Lung (tissue), 5 donors: ENCODE measurements around the gene ZNF410. TPM values are rescaled to one million over a fixed set of nuclear protein-coding genes. Genes with fewer than 3 reads are reported as not detected.

Experiments used
- polyA plus RNA-seq, 2 donors: library from polyadenylated mRNA; stranded (reverse); fragments of 200-250 nt; gene quantifications; one replicate each; pipeline ENCODE4 v1.2.1, GENCODE V29; 2013
- small RNA-seq: library from RNA; depleted of rRNA; stranded (forward); fragments of <200 nt; gene quantifications from one replicate; pipeline ENCODE3, GENCODE V24; 2014; ENCODE audit warnings: low replicate concordance
- total RNA-seq, 2 donors: library from RNA; depleted of rRNA in 1 of 2; stranded (reverse); fragments of >200 nt in 1 of 2; gene quantifications; one replicate each; pipeline ENCODE4 v1.2.1, GENCODE V29; 2014 to 2021
- donor health status: Bipolar disorder and iron deficiency.
- donor health status: healthy.
- donor health status: DM: yes; HTN: yes; CAD: no.

ZNF410 gene
- total and polyA plus RNA-seq, 4 donors, result 31.5 to 76.1 (median 35.4) TPM

Small RNAs within 50 kb of the gene (small RNA-seq; reads per million reads assigned to genes)
- gene AC005520.4, result not detected
- gene RF00019, result not detected

Other genes with a start within 250 kb of the ZNF410 start
- gene DNAL1, start 241.9 kb upstream of the ZNF410 start, total RNA-seq, result 10 to 100 TPM; 25.0 to 25.5 TPM
- 1 to 10 TPM; 5.7 to 8.3 TPM for gene DNAL1, start 241.9 kb upstream of the ZNF410 start, polyA plus RNA-seq
- gene PNMA1, start 172.5 kb upstream of the ZNF410 start, total RNA-seq, result 10 to 100 TPM; 31.9 to 34.1 TPM
- 10 to 100 TPM; 11.0 to 19.6 TPM for gene PNMA1, start 172.5 kb upstream of the ZNF410 start, polyA plus RNA-seq
- gene PTGR2, start 35.0 kb upstream of the ZNF410 start, total RNA-seq, result 10 to 100 TPM; 10.3 to 13.9 TPM
- 1 to 10 TPM; 5.7 to 8.8 TPM for gene PTGR2, start 35.0 kb upstream of the ZNF410 start, polyA plus RNA-seq
- gene FAM161B, start 63.2 kb downstream of the ZNF410 start, total RNA-seq, result 1 to 10 TPM; 4.6 to 9.7 TPM
- 1 to 10 TPM; 1.9 to 2.2 TPM for gene FAM161B, start 63.2 kb downstream of the ZNF410 start, polyA plus RNA-seq
- gene COQ6, start 63.4 kb downstream of the ZNF410 start, total RNA-seq, result 10 to 100 TPM; 22.5 to 23.4 TPM
- gene COQ6, start 63.4 kb downstream of the ZNF410 start, polyA plus RNA-seq, result 10 to 100 TPM; 17.6 to 20.4 TPM
- gene ENTPD5, start 132.4 kb downstream of the ZNF410 start, total RNA-seq, result 10 to 100 TPM; 11.9 to 18.4 TPM
- gene ENTPD5, start 132.4 kb downstream of the ZNF410 start, polyA plus RNA-seq, result 1 to 10 TPM; 5.5 to 6.6 TPM
- gene BBOF1, start 132.5 kb downstream of the ZNF410 start, total RNA-seq, result 10 to 100 TPM; 12.8 to 23.1 TPM
- gene BBOF1, start 132.5 kb downstream of the ZNF410 start, polyA plus RNA-seq, result 1 to 10 TPM; 6.6 to 8.0 TPM
- 10 to 100 TPM; 29.3 to 43.3 TPM for gene ALDH6A1, start 197.6 kb downstream of the ZNF410 start, total RNA-seq
- 10 to 100 TPM in 1 of 2 donors, 1 to 10 TPM in 1; 8.7 to 13.0 TPM for gene ALDH6A1, start 197.6 kb downstream of the ZNF410 start, polyA plus RNA-seq
- 10 to 100 TPM in 1 of 2 donors, 1 to 10 TPM in 1; 9.0 to 13.7 TPM for gene LIN52, start 198.1 kb downstream of the ZNF410 start, total RNA-seq
- gene LIN52, start 198.1 kb downstream of the ZNF410 start, polyA plus RNA-seq, result 1 to 10 TPM; 7.1 to 7.4 TPM